ENCODE data around the gene DDX24.

DDX24 gene

DNA sequence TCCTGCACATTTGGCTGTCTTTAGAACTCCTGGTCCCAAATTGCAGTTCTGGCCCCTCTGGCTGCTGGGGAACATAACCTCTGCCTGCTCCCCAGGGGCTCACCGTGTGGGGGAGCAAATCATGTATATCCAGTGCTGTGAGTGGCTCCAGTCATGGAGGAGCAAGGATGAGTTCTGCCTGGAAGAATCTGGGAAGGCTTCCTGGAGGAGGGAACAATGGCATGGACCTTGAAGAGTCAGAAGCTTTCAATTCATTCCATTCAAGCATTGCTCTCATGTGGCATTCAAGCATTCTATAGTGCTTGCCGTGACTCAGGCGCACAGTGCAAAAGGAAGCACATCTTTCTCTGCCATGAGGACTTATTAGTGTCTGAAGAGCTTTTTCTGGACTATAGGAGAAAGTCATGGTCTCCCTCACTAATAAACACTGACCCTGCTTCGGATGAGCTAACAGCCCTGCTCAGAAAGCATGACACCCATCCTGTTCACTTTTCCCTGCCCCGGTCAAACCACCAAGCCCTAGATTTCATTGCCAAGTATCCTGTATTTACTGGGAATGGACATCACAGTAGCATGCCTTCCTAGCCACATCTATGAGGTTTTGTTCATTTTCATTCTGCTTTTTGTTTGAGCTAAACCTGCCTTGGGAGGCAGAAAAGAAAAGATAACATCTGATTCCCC lies 33.0 kb upstream of the DDX24 start:
- DNase-seq: no peak

DNA sequence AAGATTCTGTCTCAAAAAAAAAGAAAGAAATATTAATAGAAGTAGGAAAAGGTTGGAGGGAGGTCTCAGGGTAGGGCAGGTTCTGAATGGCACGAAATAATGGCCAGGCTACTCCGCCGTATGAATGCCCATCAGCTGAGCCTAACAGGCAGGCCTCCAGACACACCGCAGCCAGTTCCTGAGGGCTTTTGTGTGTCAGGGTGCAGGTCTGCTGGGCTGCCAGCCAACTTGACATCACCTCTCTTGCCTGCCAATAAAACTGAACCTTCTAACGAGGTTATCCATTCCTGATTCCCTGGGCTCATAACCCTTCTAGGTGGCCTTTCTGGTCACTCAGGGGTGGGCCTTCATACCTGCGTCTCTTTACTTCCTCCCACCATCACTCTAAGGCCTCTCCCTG lies 32.5 kb upstream of the DDX24 start:
- no peak for DNase-seq

DNA sequence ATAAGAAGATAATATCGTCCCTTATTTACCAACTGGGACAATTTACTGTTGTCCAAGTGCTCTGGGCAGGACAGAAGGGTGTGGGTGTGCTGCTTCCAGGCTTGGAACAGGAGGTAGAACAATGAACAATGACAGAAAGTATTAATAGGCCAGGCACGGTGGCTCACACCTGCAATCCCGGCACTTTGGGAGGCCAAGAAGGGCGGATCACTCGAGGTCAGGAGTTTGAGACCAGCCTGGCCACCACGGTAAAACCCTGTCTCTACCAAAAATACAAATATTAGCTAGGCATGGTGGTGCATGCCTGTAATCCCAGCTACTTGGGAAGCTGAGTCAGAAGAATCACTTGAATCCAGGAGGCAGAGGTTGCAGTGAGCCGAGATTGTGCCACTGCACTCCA lies 32.1 kb upstream of the DDX24 start:
- DNase-seq: no peak

DNA sequence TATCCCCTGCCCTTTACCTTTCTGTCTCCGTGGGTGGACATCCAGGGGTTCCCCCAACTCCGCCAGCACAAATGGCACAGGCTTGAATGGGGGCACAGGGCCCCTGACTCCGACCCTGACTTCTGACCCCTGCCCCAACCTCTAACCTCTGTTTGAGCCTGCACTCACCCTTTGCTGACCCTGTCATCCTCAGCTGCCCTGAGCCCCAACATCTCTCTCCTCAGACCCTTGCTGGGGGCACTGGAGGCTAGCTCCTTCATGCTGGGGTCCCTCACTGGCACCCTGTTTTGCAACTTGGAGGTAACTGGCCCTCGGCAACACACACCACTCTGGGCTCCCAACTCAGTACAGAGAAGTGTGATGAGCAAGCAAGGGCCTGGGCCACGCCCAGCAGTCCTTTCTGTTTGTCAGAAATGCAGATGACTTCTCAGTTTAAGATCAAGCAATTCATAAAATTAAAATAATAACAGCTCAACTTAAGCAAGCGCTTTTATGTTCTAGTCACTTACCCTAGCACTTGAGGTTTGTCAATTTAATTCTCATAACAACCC lies 31.6 kb upstream of the DDX24 start:
- no peak for DNase-seq

DNA sequence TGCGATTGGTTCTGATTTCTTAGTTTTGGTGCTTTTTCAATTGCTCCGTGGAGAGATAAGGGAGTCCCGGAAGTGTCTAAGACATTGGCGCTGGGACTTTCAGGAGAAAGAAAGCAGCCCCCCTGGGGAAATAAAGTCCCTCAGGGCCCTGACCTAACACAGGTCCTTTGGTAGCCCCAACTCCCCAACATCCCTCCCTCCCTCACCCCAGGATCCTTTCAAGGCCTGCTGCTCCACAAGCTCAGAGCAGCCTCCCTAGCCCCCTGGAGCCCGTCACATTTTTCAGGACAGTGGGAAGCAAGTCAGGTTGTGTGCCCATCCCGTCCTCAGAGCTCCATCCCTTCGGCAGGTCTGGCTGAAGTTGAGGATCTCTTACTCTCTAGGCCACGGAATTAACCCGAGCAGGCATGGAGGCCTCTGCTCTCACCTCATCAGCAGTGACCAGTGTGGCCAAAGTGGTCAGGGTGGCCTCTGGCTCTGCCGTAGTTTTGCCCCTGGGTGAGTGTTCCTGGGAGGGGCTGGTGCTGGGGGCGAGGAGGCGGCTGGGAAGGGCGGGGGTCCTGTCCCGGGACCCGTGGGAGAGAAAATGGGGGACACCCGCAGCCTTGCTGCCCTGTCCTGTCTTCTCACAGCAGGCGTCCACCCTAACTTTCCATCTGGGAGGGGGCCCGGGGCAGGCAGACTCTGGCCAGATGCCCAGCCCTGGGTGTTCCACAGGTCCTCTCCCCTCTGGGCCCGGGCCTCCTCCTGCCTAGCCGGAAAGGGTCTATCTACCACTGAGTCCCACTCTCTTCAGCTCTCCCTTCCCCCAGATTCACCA lies 30.5 kb upstream of the DDX24 start:
- no peak for DNase-seq

DNA sequence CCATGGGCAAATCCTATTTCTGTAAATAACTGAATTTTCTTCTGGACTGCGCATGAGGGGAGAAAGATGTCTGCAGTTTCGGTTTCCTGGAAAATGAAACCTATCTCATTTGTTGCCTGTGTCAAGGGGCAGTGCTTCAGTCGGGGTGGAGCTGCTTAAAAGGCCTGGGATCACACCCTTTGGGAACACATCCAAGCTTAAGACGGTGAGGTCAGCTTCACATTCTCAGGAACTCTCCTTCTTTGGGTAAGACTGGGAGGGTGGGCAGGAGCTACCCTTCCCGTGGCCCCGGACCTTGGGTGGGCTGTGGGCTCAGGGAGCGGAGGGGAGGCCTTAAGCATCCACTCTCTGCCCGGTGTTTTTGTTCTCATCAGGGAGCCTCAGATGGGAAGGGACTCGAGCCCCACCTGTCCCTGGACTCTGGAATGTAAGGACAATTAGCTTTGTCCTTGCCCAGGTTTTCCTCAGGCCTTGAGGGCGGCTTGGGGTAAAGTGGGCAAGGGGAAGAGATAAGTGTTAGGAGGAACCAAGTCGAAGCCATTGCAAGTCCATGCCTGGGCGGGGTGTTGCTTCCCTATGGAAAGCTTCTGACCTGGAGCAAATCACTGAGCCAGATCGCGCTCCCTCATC lies 29.7 kb upstream of the DDX24 start, which contains the start of gene IFI27:
IFI27 (plus strand) TSS at position 185 of the 630 bp plus-strand sequence.
- DNase-seq: no peak

DNA sequence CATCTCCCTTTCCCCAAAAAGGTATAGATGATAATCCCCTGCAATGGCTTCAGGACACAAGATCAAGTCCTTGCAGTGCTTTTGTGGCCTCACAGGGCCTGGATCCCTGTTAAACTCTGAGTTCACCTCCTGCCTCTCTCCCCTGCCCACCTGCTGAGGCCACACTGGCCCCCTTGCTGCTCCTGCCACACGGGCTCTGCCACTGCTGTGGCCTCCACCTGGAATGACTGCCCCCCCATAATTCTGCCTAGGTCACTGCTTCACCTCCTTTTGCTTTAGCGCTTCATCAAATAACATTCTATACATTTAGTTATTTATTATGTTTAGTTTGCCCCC lies 28.9 kb upstream of the DDX24 start:
- no peak for DNase-seq

DNA sequence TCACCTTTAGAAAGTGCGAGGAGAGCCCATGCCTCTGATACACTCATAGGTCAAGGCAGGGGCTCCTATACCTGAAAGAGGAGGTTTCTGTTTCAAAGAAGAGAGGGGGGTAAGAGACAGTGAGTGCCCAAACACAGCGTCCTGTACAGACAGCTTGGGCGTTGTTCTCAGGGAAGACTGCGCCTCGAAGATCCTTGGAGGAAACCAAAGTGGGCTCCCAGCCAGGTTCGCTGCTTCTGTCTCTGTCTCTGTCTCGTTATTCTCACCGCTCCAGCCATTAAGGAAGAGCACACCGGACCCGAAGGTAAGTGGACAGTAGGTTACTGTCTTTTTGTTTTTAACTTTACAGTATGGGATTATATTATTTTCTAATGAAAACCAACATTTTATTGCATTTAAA lies 23.7 kb upstream of the DDX24 start:
- DNase-seq: no peak

DNA sequence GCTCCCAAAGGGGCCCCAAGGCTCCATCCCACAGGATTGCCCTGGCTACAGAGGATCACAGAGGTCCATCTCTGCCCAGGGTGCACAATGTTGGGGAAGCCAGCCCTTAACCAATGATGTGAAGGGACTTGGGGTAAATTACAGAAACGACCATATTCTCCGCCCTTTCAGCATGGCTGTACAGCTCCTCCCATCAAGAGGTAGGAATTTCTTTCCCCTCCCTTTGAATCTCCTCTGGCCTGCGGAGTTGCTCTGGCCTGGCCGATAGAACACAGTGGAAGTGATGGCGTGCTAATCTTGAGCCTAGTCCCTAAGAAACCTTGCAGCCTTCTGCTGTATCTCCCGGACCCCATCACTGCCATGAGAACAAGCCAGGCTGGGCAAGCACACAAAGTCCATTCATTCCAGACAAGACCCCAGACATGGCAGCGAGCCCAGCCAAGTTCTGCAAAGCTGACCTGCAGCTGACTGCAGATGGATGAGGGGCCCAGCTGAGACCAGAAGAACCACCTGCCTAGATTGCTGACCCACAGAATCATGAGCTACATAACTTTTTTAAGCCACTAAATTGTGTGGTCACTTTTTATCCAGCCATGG lies 22.6 kb upstream of the DDX24 start:
- DNase-seq: no peak

DNA sequence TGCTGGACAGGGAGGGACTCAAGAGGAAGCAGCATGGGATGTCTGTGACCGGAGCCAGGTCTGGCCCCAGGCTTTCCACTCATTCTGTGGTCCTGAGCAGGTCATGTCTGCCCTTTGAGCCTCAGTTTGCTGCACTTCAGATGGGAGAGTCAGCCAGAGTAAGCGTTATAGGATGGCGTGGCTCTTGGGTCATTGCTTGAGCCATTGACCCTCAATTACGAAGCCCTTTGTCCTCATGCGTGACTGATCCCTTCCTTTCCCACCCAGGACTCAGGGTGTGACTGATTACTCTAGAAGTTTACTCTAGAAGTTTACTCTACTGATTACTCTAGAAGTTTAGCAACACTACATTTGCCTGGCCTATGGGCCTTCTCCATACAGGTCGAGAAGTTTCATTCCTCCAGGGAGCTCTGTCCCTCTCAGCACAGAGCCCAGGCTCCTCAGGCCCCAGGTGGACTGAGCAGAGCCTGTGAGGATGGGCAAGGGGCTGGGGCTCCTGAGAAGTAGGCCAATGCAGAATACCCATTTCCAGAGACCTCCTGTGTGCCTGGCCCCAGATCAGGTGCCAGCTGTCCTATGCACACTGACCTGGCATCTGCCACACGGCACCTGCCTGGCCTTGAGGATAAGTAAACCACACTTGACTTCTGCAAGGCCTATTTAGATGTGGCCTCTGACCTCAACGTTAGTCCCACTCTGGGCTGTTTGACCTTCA lies 21.9 kb upstream of the DDX24 start:
- DNase-seq: no peak

DNA sequence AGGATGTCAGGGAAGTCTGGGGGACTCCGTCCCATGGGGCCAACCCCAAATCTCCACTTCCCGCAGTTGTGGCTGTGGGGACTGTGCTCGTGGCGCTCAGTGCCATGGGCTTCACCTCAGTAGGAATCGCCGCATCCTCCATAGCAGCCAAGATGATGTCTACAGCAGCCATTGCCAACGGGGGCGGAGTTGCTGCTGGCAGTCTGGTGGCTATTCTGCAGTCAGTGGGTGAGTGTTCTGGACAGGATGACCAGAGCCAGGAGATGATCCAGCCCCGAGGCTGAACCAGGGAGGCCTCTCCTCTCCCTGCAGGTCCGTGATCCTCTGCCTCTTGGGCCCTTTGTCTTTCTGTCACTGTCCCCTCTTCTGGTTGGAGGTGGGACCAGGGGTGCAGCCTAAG lies 20.7 kb upstream of the DDX24 start:
- no peak for DNase-seq

DNA sequence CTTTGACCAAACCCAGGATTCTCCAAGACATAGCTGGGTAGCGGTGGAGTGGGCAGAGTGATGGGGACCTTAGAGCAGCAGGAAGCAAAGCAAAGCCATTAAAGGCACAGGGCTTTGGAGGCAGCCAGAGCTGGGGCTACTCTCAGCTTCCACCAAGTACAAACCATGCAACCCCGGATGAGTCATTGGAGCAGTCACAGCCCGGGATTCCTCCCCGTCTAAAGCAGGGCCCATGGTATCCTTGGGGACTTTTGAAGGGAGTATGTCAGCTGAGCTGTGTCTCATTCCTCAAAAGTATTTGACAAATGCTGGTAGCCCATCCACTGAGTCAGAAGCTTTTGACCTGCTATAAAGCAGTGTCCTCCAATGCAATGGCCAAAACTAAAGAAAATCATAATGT lies 19.8 kb upstream of the DDX24 start:
- DNase-seq: no peak

DNA sequence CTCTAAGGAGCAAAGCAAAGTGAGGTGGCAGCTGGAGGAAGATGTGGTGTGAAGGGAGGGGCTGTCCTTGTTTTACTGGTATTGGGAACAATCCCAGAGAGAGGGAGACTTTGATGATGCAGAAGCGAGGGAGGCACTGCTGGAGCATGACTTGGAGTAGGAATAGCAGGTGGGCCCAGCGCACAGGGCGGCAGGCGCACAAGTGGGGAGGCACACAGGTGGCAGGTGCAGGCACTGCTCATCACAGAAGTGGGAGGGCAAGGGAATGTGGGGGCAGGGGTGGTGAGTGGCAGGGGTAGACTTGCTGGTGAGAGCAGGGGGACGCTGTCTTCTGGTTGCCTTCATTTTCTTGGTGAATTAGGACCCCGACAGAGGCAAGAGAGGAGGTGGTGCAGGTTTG lies 18.0 kb upstream of the DDX24 start:
- DNase-seq: no peak

DNA sequence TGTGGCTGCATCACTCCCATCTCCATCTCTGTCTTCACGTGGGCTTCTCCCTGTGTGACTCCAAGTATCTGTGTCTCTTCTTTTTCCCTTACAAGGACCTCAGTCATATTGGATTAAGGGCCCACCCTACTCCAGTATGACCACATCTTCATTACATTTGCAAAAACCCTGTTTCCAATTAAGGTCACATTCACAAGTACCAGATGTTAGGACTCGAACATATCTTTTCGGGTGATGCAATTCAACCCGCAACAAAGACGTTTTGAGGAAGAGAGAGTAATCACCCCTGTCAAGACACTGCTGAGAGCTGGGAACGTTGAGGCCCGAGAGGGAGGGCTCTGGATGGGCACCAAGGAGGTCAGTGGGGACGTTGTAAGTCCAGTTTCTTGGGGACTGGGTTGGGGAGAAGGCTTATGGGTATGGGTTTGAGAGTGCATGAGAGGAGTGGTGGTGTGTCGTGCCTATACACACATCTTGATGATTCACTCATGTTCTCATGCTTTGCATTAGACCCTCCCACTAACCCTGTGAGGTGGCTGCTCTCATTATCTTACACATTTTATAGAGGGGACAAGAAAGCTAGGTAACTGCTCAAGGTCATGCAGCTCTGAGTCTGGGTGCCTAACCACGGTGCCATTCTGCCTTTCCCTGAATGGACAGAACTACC lies 17.5 kb upstream of the DDX24 start:
- no peak for DNase-seq

DNA sequence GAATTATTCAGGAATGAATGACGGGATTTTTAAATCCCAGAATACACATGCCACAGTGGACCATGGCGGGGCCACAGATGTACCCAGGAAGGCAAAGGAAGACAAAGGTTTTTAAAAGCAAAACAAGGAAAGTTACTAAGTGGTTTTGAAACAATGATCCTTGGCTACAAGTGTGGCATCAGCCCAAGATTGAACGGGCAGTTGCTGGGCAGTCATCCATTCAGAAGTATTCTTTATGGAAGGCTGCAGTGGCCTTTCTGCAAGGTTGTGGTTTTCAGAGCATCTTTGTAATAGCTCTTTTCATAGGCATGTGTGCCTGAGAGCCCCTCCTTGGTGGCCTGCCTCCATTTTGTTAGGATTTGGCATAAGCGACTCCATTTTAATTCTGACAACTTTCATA lies 16.1 kb upstream of the DDX24 start:
- DNase-seq: no peak

DNA sequence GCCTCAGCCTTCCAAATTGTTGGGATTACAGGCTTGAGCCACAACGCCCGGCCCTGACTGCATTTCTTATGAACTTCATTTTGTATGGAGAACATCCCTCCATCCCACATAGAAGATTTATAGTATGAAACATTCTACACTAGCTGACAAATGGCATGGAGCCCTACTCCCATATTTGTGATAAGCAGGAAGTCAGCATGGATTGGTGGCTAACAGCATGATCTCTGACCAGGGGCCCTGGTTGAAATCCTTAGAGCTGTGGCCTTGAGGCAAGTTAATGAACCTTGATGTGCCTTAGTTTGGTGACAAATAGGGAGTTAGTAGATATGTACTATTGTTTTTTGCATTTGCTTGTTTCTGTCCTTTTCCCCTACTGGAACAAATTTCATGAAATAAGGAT lies 12.4 kb upstream of the DDX24 start:
- no peak for DNase-seq

DNA sequence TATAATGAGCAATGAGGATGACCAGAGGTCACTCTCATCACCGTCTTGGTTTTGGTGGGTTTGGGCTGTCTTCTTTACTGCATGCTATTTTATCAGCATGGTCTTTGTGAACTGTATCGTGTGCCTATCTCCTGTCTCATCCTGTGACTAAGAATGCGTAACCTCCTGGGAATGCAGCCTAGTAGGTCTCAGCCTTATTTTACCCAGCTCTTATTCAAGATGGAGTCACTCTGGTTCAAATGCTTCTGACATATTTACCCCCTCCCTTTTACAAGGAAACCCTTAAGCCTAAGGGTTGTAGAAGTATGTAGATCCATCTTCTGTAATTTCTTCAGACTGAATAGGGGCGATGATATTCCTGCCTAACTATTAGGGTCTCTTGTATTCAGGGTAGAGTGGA lies 8.5 kb upstream of the DDX24 start:
- DNase-seq: no peak

DNA sequence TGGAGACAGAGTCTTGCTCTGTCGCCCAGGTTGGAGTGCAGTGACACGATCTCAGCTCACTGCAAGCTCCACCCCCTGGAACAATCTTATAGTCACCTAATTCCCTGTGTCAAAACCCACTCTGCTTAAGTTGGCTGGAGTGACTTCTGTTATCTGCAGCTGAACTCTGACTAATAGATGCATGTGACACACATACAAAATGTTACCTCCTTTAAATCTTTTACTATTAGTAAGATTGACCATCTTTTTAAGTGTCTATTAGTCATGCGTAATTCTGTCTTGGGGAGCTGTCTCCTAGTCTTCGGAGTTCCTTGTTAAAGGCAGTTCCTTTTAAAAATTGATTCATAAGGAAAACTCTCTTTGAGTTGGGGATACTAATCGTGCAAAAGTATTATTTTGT lies 7.5 kb upstream of the DDX24 start:
- no peak for DNase-seq

DNA sequence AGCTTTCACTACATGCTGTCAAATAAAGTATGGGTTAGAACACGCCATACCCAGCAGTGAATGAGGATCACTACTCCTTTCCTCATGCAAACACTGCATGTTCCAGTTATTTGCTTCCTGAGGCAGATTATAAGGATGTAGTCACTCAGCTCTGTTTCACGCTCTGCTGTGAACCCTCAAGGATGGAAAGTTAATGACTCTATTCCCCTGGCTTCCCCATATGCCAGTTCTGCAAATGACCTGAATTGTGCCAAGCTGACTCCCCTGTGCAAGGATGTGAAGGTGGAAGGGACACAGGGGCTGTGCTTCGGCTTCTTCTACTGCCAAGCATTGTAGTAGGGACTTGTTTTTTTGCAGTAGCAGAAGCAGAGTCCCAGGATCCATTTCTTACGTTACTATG lies 6.9 kb upstream of the DDX24 start:
- no peak for DNase-seq

DNA sequence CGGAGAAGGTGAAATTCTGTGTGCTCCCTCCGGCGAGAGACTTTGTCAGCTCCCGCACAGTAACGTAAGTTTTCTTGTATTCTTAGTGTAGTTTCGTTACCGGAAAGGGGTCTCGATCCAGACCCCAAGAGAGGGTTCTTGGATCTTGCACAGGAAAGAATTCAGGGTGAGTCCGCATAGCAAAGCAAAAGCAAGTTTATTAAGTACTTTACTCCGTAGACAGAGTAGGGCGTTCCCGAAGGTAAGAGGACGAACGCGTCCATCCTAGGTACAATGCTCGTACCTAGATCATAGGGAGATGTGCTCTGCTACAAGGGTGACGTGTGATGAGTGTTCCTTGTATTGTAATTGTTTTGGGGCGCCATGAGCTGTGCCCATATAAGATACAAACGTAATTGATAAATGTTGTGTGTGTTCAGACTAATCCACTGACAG lies 401 bp upstream of the DDX24 start:
- DNase-seq: no peak

DNA sequence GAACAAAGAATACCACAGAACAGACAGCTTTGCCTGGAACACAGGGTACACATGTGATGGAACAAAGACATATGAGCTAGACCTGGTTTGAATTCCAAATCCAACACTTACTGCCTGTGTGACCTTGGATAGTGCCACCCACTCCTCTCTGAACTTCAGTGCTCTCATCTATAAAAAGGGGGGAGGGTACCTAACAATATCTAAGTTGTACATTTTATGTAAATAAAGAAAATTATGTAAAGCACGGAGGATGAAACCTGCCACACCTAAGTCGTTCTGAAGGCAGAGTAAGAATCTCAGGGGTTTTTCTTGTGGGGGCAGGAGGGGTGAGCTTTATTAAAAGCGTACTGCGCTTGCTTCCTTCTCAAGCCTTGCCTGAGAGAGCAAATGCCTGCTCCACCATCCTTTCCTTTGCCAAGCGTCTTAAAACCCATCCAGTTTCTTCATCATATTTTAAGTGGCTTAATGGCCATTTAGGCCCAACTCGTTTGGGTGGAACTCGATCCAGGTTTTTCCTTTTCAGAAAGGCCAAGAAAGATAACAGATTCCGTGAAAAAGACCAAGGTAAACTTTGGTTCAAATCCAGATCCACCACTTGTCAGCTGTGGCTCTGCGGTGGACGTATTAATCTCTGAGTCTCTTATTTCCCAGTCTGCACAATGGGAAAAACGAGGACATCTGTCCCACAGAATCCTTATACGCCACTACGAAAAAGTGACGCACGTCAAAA lies 946 bp downstream of the DDX24 start:
- DNase-seq: no peak

DNA sequence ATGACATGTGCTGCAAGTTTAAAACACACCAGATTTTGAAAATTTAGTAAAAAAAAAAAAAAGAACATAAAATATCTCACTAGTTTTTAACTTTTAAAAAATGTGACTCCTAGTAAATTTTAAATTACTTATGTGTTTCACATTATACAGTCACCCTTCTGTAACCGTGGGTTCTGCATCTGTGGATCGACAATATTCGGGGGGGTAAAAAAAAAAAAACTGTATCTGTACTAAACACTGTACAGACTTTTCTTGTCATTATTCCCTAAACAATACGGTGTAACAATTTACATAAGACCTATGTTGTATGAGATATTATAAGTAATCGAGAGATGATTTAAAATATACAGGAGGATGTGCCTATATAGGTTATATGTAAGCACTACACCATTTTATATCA lies 3.2 kb downstream of the DDX24 start:
- DNase-seq: no peak

All from stimulated activated CD4-positive, alpha-beta T cell treated with anti-CD3 and anti-CD28 coated beads, Interleukin-12 subunit alpha, Interleukin-12 subunit beta, amount 100 ng/mL, for 4 hours (primary cell).